CD14-positive monocyte (primary cell): ENCODE measurements around the gene RPRD1A. TPM values are rescaled to one million over a fixed set of nuclear protein-coding genes. Genes with fewer than 3 reads are reported as not detected.

Experiments
- DNase-seq, 3 donors: peaks; one replicate each; pipeline ENCODE4 v3.0.0-alpha.2; 2011 to 2022
- H2AFZ ChIP-seq: 2 replicates; pipeline ENCODE4 v1.6.0; 2012; ENCODE audit warnings: mild to moderate bottlenecking, low read depth, low read length, inconsistent platforms; ENCODE audit not compliant: insufficient read depth, poor library complexity, severe bottlenecking
- H3K27ac ChIP-seq, 2 donors: 1 replicate in 1 of 2; 2 replicates in 1 of 2; pipeline ENCODE4 v1.5.1; 2012 to 2013; ENCODE audit warnings: low read length in 2 of 2, control low read depth in 1 of 2, inconsistent platforms in 1 of 2, low read depth in 1 of 2, mild to moderate bottlenecking in 1 of 2
- H3K27me3 ChIP-seq, 2 donors: one replicate each; pipeline versions ENCODE4 v1.6.0 to v1.6.1; 2011 to 2013; ENCODE audit warnings: low read length in 2 of 2; ENCODE audit not compliant: control insufficient read depth in 2 of 2, insufficient read depth in 2 of 2
- H3K36me3 ChIP-seq, 2 donors: replicated peaks in 1 of 2; 1 replicate in 1 of 2; 2 replicates in 1 of 2; pipeline versions ENCODE4 v1.5.1 to v1.6.1; 2012 to 2013; ENCODE audit warnings: low read length in 2 of 2, control low read depth in 1 of 2, inconsistent platforms in 1 of 2, mild to moderate bottlenecking in 1 of 2; ENCODE audit not compliant: insufficient read depth in 2 of 2, control insufficient read depth in 1 of 2
- H3K4me1 ChIP-seq, 2 donors: 1 replicate in 1 of 2; 2 replicates in 1 of 2; pipeline versions ENCODE4 v1.5.1 to v1.6.1; 2012 to 2013; ENCODE audit warnings: low read length in 2 of 2, control low read depth in 1 of 2, inconsistent platforms in 1 of 2, mild to moderate bottlenecking in 1 of 2, moderate library complexity in 1 of 2; ENCODE audit not compliant: insufficient read depth in 2 of 2, control insufficient read depth in 1 of 2
- H3K4me2 ChIP-seq: replicated peaks from 2 replicates; pipeline ENCODE3; 2012; ENCODE audit warnings: low read length, moderate library complexity, mild to moderate bottlenecking; ENCODE audit not compliant: poor library complexity, severe bottlenecking; ENCODE audit errors: extremely low read depth
- H3K4me3 ChIP-seq, 3 experiments: fragments of 200-600 bp in 1 of 3; sonication (generic) in 1 of 3; replicated peaks in 1 of 3; 1 replicate in 2 of 3; 2 replicates in 1 of 3; pipeline ENCODE4 v1.5.1; 2011 to 2013; ENCODE audit warnings: low read length in 3 of 3, mild to moderate bottlenecking in 3 of 3, control low read depth in 2 of 3, low read depth in 2 of 3, inconsistent platforms in 1 of 3, moderate library complexity in 1 of 3
- H3K79me2 ChIP-seq: 2 replicates; pipeline ENCODE4 v1.6.0; 2012; ENCODE audit warnings: mild to moderate bottlenecking, control low read depth, inconsistent platforms, low read length, moderate library complexity; ENCODE audit not compliant: insufficient read depth
- H3K9ac ChIP-seq: 2 replicates; pipeline ENCODE4 v1.6.0; 2017; ENCODE audit warnings: low read length, mild to moderate bottlenecking; ENCODE audit not compliant: insufficient read depth, poor library complexity, severe bottlenecking
- H3K9me3 ChIP-seq, 2 donors: replicated peaks in 1 of 2; 1 replicate in 1 of 2; 2 replicates in 1 of 2; pipeline versions ENCODE4 v1.5.1 to v1.6.1; 2012 to 2013; ENCODE audit warnings: low read length in 2 of 2, control low read depth in 1 of 2; ENCODE audit not compliant: control insufficient read depth in 1 of 2, insufficient read depth in 1 of 2
- H4K20me1 ChIP-seq: 2 replicates; pipeline ENCODE4 v1.6.0; 2012; ENCODE audit warnings: mild to moderate bottlenecking, low read length, control low read depth, moderate library complexity; ENCODE audit not compliant: insufficient read depth
- H3K27ac Mint-ChIP-seq, 7 donors: one replicate each; pipeline ENCODE4 v1.8.0; 2020; ENCODE audit warnings: mild to moderate bottlenecking in 7 of 7, mixed read lengths in 7 of 7, moderate library complexity in 6 of 7, inconsistent platforms in 2 of 7
- H3K27me3 Mint-ChIP-seq, 3 donors: one replicate each; pipeline ENCODE4 v1.8.0; 2021 to 2022; ENCODE audit warnings: low read depth in 3 of 3, mild to moderate bottlenecking in 3 of 3, mixed read lengths in 3 of 3, moderate library complexity in 3 of 3, inconsistent platforms in 1 of 3
- H3K36me3 Mint-ChIP-seq, 2 donors: one replicate each; pipeline ENCODE4 v1.8.0; 2020; ENCODE audit warnings: mixed read lengths in 2 of 2, inconsistent platforms in 1 of 2, mild to moderate bottlenecking in 1 of 2
- H3K4me1 Mint-ChIP-seq: one replicate; pipeline ENCODE4 v1.8.0; 2020; ENCODE audit warnings: mild to moderate bottlenecking, mixed read lengths
- H3K4me3 Mint-ChIP-seq, 2 donors: one replicate each; pipeline ENCODE4 v1.8.0; 2020; ENCODE audit warnings: mild to moderate bottlenecking in 2 of 2, mixed read lengths in 2 of 2, moderate library complexity in 1 of 2
- H3K9me3 Mint-ChIP-seq, 7 donors: one replicate each; pipeline ENCODE4 v1.8.0; 2020 to 2022; ENCODE audit warnings: mixed read lengths in 7 of 7, mild to moderate bottlenecking in 6 of 7, moderate library complexity in 6 of 7, inconsistent platforms in 2 of 7
- CTCF ChIP-seq: fragments of 200-600 bp; IDR thresholded peaks from one replicate; pipeline ENCODE4 v1.8.0; 2022; ENCODE audit warnings: antibody characterized with exemption, mild to moderate bottlenecking
- WGBS: methylation state at CpG from one replicate; pipeline ENCODE4 v1.1.5; 2013; ENCODE audit warnings: missing lambda C conversion rate; ENCODE audit not compliant: insufficient coverage; 5-methylcytosine and 5-hydroxymethylcytosine counted together
- intact Hi-C, 2 donors: fragments of 100-400 bp; cut with micrococcal nuclease; formaldehyde crosslinking; loops; one replicate each; pipeline versions ENCODE4 v1.15.0 to v1.15.1; 2023
- polyA plus RNA-seq, 3 donors: library from polyadenylated mRNA; depleted of rRNA in 1 of 3; unstranded in 2 of 3; stranded (reverse) in 1 of 3; fragments of 300-500 nt in 2 of 3; fragments of >200 nt in 1 of 3; fragmentation: Illumina TruSeq in 2 of 3; gene quantifications; 1 replicate in 2 of 3; 2 replicates in 1 of 3; pipeline ENCODE4 v1.2.3, GENCODE V29; 2012 to 2021

RPRD1A gene
- polyA plus RNA-seq, 3 donors, result 10.0 to 30.3 (median 10.9) TPM

GRCh38 chr18:36051760-36052159 lies 15.6 kb downstream of the RPRD1A start:
- intact Hi-C loops, result no loop called here
- no peak overlapping the region for H3K4me3 Mint-ChIP-seq
- H3K79me2 ChIP-seq, result peaks cover 92% of the 10 kb centered on the region

GRCh38 chr18:36050479-36050878 lies 16.9 kb downstream of the RPRD1A start:
- Mint-ChIP-seq H3K4me1 (peaks cover 8% of the 10 kb centered on the region), H3K36me3 (peaks cover 14 to 33% of the 10 kb centered on the region in 2 donors), H3K4me3 (no peak overlapping the region), H3K9me3 (peaks cover 4 to 19% (median 12%) of the 10 kb centered on the region in 7 donors), H3K27ac (no peak overlapping the region), H3K27me3 (no peaks in the 10 kb centered on the region)
- peaks cover 61% of the 10 kb centered on the region for H4K20me1 ChIP-seq
- H3K27me3 ChIP-seq, result no peaks in the 10 kb centered on the region
- no peaks in the 10 kb centered on the region for H3K36me3 ChIP-seq
- H3K9me3 ChIP-seq, result peaks cover 0 to 9% of the 10 kb centered on the region in 2 donors
- no peak for TF ChIP-seq CTCF
- H3K4me2 ChIP-seq, result no peak overlapping the region
- H3K4me1 ChIP-seq, result no peaks in the 10 kb centered on the region
- H3K79me2 ChIP-seq, result peaks cover 96% of the 10 kb centered on the region
- H3K9ac ChIP-seq, result no peak overlapping the region
- H3K27ac ChIP-seq, result no peak overlapping the region
- DNase-seq, result no peak
- no peak overlapping the region for H3K4me3 ChIP-seq
- H2AFZ ChIP-seq, result no peak overlapping the region
- intact Hi-C loops, result no loop called here

More at GRCh38 chr18:36051760-36052159, 15.6 kb downstream of the RPRD1A start:
- Histone ChIP-seq H3K9ac (no peak overlapping the region), H3K27me3 (no peaks in the 10 kb centered on the region), H3K4me1 (no peaks in the 10 kb centered on the region), H3K36me3 (no peaks in the 10 kb centered on the region), H3K27ac (no peak overlapping the region), H3K4me3 (no peak overlapping the region), H2AFZ (no peak overlapping the region), H4K20me1 (peaks cover 60% of the 10 kb centered on the region), H3K9me3 (peaks cover 0 to 9% of the 10 kb centered on the region in 2 donors), H3K4me2 (no peak overlapping the region)
- Mint-ChIP-seq H3K27me3 (no peaks in the 10 kb centered on the region), H3K9me3 (peaks cover 4 to 19% (median 12%) of the 10 kb centered on the region in 7 donors), H3K27ac (no peak overlapping the region), H3K4me1 (peaks cover 5% of the 10 kb centered on the region), H3K36me3 (peaks cover 14 to 30% of the 10 kb centered on the region in 2 donors)
- WGBS, result 100% methylated on average over 2 of the region's 3 CpGs
- DNase-seq, result no peak
- no peak for TF ChIP-seq CTCF
